HepG2 (cell line): ENCODE data around the gene FBXO10. TPM values are rescaled to one million over a fixed set of nuclear protein-coding genes. Genes with fewer than 3 reads are reported as not detected.

Experiments
- ATF5 ChIP-seq: sonication (generic); formaldehyde crosslinking; IDR thresholded peaks from 2 replicates; pipeline ENCODE4 v1.4.0; 2020; ENCODE audit warnings: mild to moderate bottlenecking, low read depth, missing genetic modification reagents
- DZIP1 ChIP-seq: sonication (generic); formaldehyde crosslinking; IDR thresholded peaks from 2 replicates; pipeline ENCODE4 v1.5.0; 2020; ENCODE audit warnings: mild to moderate bottlenecking, missing genetic modification reagents
- GMEB2 ChIP-seq: IDR thresholded peaks from 2 replicates; pipeline ENCODE4 v1.6.1; 2016; ENCODE audit warnings: missing biosample characterization, missing genetic modification reagents, low read depth
- KLF6 ChIP-seq: IDR thresholded peaks from 2 replicates; pipeline ENCODE4 v1.8.0; 2016; ENCODE audit warnings: missing biosample characterization, missing genetic modification reagents
- MED1 ChIP-seq: sonication (generic); formaldehyde crosslinking; IDR thresholded peaks from 2 replicates; pipeline ENCODE4 v1.4.0; 2020; ENCODE audit warnings: missing genetic modification reagents
- NFIC ChIP-seq: IDR thresholded peaks from 2 replicates; pipeline ENCODE4 v1.6.1; 2012; ENCODE audit warnings: mild to moderate bottlenecking, low read length, inconsistent platforms
- POGZ ChIP-seq: sonication (generic); formaldehyde crosslinking; IDR thresholded peaks from 2 replicates; pipeline ENCODE4 v1.4.0; 2020; ENCODE audit warnings: mild to moderate bottlenecking, missing genetic modification reagents
- RFXAP ChIP-seq: sonication (generic); formaldehyde crosslinking; IDR thresholded peaks from 2 replicates; pipeline ENCODE4 v1.4.0; 2020; ENCODE audit warnings: missing genetic modification reagents, borderline replicate concordance
- SAFB2 ChIP-seq: sonication (generic); formaldehyde crosslinking; IDR thresholded peaks from 2 replicates; pipeline ENCODE4 v1.5.1; 2020; ENCODE audit warnings: missing genetic modification reagents, low read depth, mild to moderate bottlenecking, borderline replicate concordance
- SPEN ChIP-seq: sonication (generic); formaldehyde crosslinking; IDR thresholded peaks from 2 replicates; pipeline ENCODE4 v1.5.1; 2020; ENCODE audit warnings: low read depth, mild to moderate bottlenecking, missing genetic modification reagents
- TOE1 ChIP-seq: sonication (generic); formaldehyde crosslinking; IDR thresholded peaks from 2 replicates; pipeline ENCODE4 v1.4.0; 2020; ENCODE audit warnings: mild to moderate bottlenecking, missing genetic modification reagents
- TP53 ChIP-seq: sonication (generic); formaldehyde crosslinking; conservative IDR thresholded peaks from 2 replicates; pipeline ENCODE4 v1.4.0; 2020; ENCODE audit warnings: missing genetic modification reagents
- ZBTB7B ChIP-seq: sonication (generic); formaldehyde crosslinking; IDR thresholded peaks from 2 replicates; pipeline ENCODE4 v1.4.0; 2020; ENCODE audit warnings: missing genetic modification reagents
- ZGPAT ChIP-seq: IDR thresholded peaks from 2 replicates; pipeline ENCODE4 v1.6.1; 2016; ENCODE audit warnings: mild to moderate bottlenecking
- ZNF143 ChIP-seq: sonication (generic); formaldehyde crosslinking; IDR thresholded peaks from 2 replicates; pipeline ENCODE4 v1.4.0; 2020; ENCODE audit warnings: missing genetic modification reagents
- ZNF431 ChIP-seq: sonication (generic); formaldehyde crosslinking; IDR thresholded peaks from 2 replicates; pipeline ENCODE4 v1.9.0; 2022; ENCODE audit warnings: missing genetic modification reagents, low read depth, mild to moderate bottlenecking, borderline replicate concordance
- ZNF678 ChIP-seq: sonication (generic); formaldehyde crosslinking; IDR thresholded peaks from 2 replicates; pipeline ENCODE4 v1.4.0; 2020; ENCODE audit warnings: mild to moderate bottlenecking, missing genetic modification reagents
- ZNF75D ChIP-seq: sonication (generic); formaldehyde crosslinking; IDR thresholded peaks from 2 replicates; pipeline ENCODE4 v1.8.1; 2023; ENCODE audit warnings: missing genetic modification reagents, mild to moderate bottlenecking, borderline replicate concordance
- ZNF773 ChIP-seq: sonication (generic); formaldehyde crosslinking; IDR thresholded peaks from 2 replicates; pipeline ENCODE4 v1.4.0; 2020; ENCODE audit warnings: missing genetic modification reagents, borderline replicate concordance
- ZSCAN29 ChIP-seq: sonication (generic); formaldehyde crosslinking; conservative IDR thresholded peaks from 2 replicates; pipeline ENCODE4 v1.4.0; 2020; ENCODE audit warnings: mild to moderate bottlenecking, missing genetic modification reagents
- ZSCAN5A ChIP-seq: sonication (generic); formaldehyde crosslinking; IDR thresholded peaks from 2 replicates; pipeline ENCODE4 v1.8.0; 2022; ENCODE audit warnings: mild to moderate bottlenecking, missing genetic modification reagents, borderline replicate concordance
- polyA plus RNA-seq, 8 experiments: library from polyadenylated mRNA; depleted of rRNA in 3 of 8; stranded (reverse) in 7 of 8; unstranded in 1 of 8; fragments of >200 nt; fragmentation: Illumina TruSeq in 4 of 8; extraction: Trizol in 4 of 8; gene quantifications; 2 replicates each; pipeline versions ENCODE4 v1.2.1 to v1.2.3, GENCODE V29; 2011 to 2016; ENCODE audit warnings: low read depth in 4 of 8, missing spikeins in 1 of 8, mixed read lengths in 1 of 8; ENCODE audit not compliant: insufficient read depth in 1 of 8
- total RNA-seq, 5 experiments: library from RNA; depleted of rRNA; stranded (reverse); fragments of >200 nt; fragmentation: Illumina TruSeq; extraction: Trizol; gene quantifications; 2 replicates each; pipeline ENCODE4 v1.2.3, GENCODE V29; 2016; ENCODE audit warnings: low read depth in 1 of 5

FBXO10 gene
- total and polyA plus RNA-seq, 2 of the 13 experiments (the other 11 are each of a cell fraction or from before 2014, with no cell fraction given), result 3.1 to 5.1 TPM

- TF ChIP-seq KLF6 (CRISPR knock-in tag), result peak; percentile 66; the same call in 1 of the 2 replicates
- TF ChIP-seq ZBTB7B, result 0 out of 2 replicates have a peak, but pooled peaks have one; percentile 33
- 0 out of 2 replicates have a peak, but pooled peaks have one; percentile 78 for TF ChIP-seq ZNF678 (CRISPR knock-in tag)
- TF ChIP-seq SAFB2 (CRISPR knock-in tag), result no peak
- peak; percentile 81 for TF ChIP-seq ZNF143 (CRISPR knock-in tag)
- TF ChIP-seq GMEB2 (CRISPR knock-in tag), result peak; percentile 77
- no peak; the same call in 1 of the 2 replicates for TF ChIP-seq ZNF773 (CRISPR knock-in tag)
- TF ChIP-seq ZNF431 (CRISPR knock-in tag), result no peak
- TF ChIP-seq TP53 (CRISPR knock-in tag), result no peak
- peak; percentile 70 for TF ChIP-seq POGZ
- no peak; the same call in 1 of the 2 replicates for TF ChIP-seq NFIC
- TF ChIP-seq ATF5 (CRISPR knock-in tag), result 0 out of 2 replicates have a peak, but pooled peaks have one; percentile 79
- 0 out of 2 replicates have a peak, but pooled peaks have one; percentile 12 for TF ChIP-seq ZSCAN5A
- TF ChIP-seq DZIP1, result no peak
- TF ChIP-seq SPEN (CRISPR knock-in tag), result peak; percentile 68
- no peak for TF ChIP-seq TOE1 (CRISPR knock-in tag)
- peak; percentile 73 for TF ChIP-seq ZGPAT (CRISPR knock-in tag)
- peak; percentile 54; the same call in 1 of the 2 replicates for TF ChIP-seq ZSCAN29 (CRISPR knock-in tag)
- no peak for TF ChIP-seq ZNF75D (CRISPR knock-in tag)
- TF ChIP-seq RFXAP (CRISPR knock-in tag), result peak; percentile 91; the same call in 1 of the 2 replicates
- peak; percentile 43 for TF ChIP-seq MED1
Observed at GRCh38 chr9:37485389-37486255, 90.6 kb downstream of the FBXO10 start, which contains the start of gene POLR1E (continued).
